HCEC 1CT (cell line): Measurements from ENCODE around the gene KCTD16.

Source experiments
- DNase-seq: peaks from one replicate; pipeline ENCODE4 v3.0.0-alpha.2; 2017

The KCTD16 gene

DNA sequence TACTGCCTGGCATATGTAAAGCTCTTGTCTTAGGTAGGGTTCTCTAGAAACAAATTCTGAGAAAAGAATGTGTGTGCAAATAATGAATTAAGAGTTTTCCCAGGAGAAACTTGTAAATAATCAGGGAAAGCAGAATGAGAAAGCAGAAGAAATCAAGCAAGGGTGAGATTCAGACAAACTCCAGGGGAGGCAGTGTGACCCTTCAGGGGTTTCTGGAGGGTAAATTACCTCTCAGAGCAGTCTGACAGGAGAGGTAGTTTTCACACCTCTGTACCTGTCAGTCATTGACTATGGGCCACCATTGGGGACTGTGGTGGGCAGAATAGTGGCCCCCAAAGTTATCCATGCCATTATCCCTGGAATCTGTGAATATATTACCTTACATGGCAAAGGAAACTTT is 124.6 kb downstream of the KCTD16 start:
- no peak for DNase-seq

DNA sequence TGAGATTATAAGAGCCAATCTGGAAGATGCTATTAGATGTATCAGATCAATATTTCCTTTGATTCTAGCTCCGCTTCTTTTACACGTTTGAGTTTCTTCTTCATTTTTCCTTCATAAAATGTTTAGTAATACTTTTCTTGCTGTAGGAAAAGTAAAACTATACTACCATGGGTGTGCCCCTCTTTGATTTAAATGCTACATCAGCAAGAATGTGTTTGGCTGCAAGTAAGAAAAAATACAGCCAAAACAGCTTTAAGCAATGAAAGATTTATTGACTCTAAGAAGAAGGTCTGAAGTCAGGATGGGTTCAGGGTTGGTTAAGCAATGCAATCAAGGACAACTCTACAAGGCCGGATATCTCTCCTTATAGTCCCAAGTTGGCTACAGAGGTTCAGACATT is 126.4 kb downstream of the KCTD16 start:
- no peak for DNase-seq

DNA sequence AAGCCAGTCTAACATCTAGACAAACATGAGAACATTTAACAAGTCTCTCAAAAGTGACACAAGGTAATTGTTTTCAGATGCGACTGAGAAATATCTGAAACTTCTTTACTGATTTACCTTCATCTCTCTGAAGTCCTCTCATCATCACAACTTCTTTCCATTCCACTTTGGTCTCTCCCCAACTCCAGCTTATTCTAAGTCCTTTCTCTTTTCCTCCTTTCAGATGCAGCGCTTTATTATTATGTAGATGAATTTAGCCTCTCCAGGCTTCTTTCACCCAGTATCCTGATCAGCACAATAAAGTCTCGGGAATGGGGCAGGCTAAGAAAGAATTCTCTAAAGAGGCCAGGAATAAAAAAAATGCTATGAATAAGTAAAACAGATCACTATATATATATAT is 128.0 kb downstream of the KCTD16 start:
- DNase-seq = no peak

DNA sequence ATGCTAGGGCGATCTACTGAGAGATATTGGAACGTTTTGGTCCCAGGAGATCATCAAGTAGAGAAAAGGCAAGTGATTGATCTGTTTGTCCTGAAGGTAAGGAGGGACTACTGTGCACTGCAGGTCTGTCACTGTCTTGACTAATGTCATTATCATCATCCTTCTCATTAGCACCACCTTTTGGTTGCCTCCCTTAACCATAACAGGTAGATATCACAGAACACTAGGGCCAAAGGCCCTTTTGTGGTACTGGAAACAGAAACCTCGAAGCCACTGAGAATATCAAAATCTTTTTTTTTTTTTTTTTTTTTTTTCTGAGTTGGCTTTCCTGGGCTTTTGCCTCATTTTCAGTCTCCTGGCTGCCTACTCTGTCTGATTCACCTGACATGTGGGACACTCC is 134.0 kb downstream of the KCTD16 start:
- DNase-seq = no peak

DNA sequence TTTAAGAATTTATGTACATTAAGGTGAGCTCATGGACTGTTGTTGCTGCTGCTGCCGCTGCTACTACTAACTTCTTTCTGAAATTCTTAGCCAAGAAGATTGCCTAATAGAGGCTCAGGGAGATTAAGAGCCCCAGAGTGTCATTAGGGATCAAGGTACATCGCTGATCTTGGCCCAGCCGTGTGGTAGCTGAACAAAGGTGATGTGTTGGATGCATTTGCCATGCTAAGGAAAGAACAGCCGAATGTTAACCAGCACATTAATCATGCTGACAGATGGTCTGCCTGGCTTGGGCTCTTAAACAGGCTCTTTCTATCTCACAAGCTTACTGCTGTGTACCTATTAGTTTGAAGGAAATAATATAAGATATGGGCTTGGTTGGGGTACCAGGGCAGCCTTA is 137.1 kb downstream of the KCTD16 start:
- no peak for DNase-seq

DNA sequence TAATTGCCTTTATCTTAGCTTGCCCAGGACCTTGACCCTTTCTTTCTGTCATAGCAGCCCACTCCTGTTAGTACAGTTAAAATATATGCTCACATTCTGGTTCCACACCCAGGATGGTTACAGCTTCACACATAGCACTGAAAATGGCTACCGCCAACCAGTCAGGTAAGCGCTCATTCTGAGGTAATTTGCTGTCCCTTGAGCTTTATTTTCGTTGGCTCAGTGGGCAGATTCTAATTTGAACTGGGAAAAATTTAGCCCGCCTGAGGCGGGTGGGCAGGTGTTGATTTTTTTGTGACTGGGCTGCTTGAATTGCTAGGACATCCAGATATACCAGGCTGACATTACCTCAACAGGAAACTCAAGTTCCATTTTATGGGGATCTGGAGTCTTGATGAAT is 137.5 kb downstream of the KCTD16 start:
- DNase-seq = no peak

DNA sequence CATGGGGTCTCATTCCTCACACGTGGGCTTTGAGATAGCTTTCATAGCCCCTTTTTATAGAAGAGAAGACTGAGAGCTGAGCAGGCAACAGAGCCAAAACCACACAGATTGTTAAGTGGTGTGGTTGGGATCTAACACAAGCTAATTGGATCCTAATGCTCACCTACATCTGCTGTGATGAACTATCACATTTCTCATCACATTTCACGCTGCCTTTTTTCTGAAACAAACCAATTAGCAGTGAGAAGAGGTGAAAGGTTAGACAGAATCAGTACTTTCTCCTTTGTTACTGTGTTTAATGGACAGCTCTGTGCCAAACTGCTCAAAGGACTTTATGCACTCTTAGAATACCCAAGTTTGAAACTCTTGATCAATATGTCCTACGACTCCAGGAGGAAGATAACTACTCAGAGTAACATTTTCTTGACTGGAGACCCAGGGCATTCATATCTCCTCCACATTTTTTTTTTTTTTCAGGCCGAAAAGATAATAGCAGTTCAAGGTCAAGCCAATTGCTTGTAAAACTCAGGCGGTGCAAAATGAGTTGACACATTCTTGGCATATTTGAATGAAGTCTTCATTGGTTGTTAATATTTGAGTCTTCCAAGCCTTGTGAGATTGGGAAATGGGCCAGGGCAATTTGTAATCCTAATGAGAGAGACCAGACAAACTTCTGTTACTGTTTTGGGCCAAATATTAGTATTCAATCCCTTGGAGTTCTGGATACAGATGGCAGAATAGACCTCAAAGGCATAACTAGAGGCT is 138.4 kb downstream of the KCTD16 start:
- DNase-seq = no peak

DNA sequence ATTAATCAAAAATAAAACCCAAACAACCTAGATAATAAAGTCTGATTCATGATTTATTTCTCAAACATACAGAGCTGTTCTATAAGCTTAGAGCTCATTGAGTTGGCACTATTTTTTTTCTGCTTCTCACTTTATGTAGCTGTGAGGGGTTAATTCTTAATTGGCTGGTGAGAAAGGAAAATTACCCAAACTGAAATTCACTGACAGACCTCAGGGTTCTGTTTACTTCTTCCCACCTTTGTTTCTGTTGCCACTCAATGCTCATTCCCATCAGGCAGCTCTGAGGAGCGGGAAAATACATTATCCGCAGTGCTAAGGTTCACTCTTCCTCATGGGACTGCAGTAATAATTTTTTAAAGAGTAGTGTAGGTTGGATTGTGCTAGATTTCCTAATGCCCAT is 139.9 kb downstream of the KCTD16 start:
- no peak for DNase-seq

DNA sequence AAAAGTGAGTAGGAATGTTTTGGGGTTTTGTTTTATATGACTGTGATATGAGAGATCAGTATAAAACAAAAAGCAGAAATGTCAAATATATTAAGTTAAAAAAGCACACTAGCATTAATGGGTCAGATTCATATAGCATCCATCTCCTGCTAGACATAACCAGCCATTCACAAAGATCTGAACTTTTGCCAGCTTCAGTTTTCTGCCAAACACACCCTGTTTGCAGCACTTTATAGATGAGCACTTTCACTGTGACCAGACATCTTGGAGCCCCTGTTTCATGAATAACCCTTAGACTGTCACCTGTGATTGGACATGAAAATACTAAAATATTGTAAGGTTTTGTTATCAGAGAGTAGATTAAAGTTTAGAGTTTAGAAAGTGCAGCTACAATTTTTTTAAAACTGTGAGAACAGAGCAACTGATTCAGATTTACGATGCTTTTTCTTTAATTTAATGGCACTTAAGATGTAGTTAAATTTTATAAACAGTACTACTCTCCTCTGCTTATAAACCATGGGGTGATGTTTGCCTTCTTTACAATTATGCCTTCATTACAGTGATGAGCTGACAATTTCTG is 142.6 kb downstream of the KCTD16 start:
- DNase-seq = no peak

DNA sequence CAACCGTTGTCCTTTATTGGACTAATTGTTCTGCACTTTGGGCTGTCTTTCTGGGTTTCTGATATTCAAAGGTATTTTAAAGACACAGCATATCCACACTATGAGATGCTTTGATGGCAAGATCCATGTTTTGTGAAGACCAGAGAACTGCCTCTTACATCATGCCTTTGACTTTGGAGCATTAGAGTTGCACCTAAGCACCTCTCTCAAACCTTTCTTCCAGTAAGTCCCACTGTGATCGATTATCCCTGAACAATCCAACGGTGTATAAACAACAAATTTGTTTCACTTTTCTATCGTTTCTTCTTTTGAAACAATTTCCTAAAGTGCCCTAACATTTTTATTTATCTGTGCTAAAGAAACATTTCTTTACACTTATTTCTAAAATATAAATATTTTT is 144.4 kb downstream of the KCTD16 start:
- no peak for DNase-seq

DNA sequence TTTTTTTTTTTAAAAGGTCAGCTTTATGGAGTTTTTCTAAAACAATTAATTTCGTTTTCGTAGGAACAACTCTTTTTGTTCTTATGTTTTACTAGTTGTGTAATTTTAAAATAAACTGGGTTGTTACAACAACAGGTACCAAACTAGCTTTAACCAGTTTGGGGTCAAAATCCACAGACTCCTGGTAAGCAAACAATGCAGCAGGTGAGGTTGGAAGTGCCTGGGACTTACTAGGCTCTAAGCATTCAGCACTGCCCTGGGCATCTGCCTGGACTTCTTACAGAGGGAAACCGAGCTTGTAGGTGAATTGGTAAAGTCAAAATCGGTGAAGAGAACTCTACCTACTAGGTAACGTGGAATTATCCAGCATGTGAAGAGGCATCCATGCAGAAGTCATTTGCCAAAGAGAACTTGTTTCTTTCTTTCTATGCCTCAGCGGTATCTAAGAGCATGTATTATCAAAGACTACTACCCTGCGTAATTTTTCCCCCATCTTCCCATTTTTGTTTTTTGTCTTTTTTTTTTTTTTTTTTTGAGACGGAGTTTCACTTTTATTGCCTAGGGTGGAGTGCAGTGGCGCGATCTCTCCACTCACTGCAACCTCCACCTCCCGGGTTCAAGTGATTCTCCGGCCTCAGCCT is 145.4 kb downstream of the KCTD16 start:
- DNase-seq = no peak

DNA sequence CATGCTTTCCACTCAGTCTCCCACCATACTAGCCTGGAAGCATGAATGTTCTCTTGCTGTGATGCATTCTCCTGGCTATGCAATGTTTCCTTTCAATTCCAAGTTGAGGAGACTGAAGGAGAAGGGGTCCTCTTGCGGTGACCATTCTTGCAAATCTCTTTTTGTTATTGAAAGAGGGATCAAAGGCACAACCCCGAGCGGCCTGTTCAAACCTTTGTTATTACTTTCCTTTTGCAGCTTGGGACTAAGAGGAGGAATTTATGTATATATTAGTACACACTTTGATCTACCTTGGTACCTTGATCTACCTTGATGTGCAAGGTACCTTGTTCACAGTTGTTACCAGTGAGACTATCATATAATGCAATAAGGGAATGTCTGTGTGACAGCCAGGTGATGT is 147.3 kb downstream of the KCTD16 start:
- no peak for DNase-seq

DNA sequence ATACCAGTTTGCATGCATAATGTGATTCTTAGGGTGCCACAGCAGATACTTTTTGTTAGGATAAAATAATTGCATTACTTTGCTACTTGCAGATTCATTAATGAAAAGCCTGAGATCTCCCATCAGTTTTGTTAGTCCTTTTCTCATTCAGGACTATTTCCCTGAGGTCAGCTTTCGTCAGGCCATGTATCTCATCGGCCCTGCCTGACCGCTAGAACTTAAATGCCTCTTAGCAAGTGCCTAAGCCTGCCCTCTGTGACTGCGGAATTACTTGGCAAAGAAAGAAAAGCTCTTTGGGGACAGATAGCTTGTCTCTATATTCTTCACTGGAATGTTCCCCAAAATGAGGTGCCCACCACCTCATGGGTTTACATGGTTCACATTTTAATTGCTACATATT is 147.8 kb downstream of the KCTD16 start:
- no peak for DNase-seq

DNA sequence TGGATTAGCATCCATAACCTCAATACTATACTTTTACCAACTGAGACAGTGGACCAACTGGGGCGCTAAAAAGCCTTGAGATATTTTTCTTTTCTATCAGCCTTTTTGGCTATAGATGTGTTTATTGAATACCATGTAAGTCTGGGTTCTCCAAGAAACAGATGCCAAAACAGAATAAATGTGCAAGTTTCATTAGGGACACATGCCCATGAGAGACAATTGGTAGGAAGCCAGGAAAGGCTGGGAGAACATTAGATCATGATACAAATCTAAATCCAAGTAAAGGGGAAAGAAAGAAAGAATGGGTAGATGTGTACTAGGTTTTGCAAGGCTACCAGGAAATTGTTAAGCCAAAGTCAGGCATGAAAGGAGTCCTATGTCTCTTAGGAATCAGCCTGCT is 152.5 kb downstream of the KCTD16 start:
- no peak for DNase-seq

DNA sequence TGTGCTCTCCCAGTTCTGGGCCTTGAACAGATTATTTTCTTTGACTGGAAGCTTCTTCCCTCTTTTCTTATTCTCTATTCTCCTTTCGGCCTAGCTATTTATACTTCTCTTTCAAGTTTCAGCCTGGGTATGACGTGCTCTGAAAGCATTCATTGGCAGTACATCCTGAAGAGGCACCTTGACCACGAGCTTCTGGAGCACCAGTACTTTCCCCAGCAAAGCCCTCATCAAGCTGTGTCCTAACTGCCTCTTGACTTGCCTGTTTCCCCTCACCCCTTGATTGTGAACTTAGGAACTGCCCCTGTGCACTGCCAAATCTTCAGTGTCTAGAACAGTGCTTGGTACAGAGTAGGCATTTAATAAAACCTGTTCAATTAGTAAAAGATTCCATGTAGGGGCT is 154.9 kb downstream of the KCTD16 start:
- no peak for DNase-seq

DNA sequence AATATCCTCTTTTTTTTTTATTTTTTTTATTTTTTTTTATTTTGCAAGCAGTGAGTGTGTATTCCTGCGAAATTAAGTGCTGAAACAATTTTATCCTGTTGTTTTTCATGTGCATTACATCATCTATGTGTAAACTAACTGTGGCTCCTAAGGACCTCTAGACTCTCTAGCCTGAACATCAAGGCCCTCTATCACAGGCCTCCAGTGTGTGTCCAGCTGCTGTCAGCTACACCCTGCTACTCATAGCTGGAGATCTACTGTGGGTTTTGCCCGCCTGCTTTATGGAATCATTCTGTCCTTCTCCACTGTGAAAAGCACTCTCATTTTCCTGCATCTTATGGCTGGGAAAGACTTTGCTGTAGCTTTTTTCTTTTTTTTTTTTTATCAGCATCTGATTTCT is 157.8 kb downstream of the KCTD16 start:
- no peak for DNase-seq

DNA sequence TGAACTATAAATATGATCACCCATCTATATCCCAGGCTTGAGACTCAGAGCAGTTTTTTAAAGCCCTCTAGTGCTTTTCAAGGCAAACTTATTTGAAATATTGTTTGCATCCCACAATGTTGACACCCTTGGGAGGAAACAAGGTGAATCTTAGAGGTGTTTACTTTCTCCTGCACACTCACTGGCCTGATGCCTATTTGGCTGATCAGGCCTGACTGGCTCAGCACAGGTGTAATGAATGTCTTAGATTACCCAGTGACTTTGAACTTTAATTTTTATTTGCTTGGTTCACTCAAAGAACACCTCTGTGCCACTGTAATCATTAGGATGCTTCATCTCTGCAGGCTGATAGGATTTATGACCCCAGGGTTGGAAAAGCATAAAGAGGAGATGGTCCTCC is 158.3 kb downstream of the KCTD16 start:
- DNase-seq = no peak

DNA sequence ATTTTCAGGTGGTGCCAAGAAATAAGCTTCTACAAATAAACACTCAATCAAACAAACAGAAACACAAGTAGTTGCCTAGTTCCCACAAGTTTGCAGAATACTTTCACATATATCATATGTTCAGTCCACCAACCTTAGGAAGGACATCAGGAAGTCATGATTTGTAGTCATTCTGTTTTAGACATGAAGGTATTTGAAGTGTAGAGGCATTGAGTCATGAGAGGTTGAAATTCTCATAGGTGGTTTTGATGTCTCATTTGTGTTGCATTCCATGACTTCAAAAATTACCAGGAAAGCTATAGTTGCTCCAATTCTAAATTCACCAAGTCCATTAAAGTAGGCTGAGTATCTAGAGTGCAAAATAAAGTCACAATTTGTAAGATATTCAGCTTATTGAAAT is 159.0 kb downstream of the KCTD16 start:
- no peak for DNase-seq

DNA sequence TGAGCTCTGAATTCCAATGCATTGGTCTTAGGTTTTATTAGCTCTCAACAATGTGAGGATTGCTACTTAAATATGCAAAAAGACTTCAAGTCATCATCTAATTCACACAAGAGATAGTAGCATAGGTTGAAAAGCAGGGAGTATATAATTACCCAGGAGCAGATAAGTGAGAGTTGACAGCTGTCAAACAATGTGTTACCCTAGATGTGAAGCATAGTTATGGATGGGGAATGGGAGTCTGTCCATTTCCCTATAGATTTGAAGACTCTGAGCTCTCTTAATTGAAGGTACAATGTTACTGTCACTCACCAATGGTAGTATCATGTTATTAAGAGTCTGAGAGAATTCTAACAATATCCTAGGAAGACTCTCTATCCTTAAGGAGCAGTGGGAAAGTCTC is 160.7 kb downstream of the KCTD16 start:
- no peak for DNase-seq

DNA sequence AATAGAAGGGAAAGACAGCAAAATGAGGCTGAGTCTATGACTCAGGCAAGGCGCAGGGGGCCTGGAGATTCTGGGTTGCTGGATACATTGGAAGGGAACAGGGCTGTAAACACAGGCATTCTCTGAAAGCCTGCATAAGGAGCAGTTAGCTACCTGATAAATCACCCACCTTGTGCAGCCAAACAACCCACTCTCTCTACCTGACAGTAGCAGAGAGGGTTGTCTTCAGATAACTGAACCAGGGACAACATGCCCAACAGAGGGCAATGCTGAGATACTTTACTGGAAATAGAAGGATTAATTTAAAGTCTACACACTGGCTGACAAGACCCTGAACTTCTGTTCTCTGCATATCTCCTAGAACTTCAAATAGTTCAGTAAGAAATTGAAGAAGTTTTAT is 161.6 kb downstream of the KCTD16 start:
- DNase-seq = peak; percentile 23

DNA sequence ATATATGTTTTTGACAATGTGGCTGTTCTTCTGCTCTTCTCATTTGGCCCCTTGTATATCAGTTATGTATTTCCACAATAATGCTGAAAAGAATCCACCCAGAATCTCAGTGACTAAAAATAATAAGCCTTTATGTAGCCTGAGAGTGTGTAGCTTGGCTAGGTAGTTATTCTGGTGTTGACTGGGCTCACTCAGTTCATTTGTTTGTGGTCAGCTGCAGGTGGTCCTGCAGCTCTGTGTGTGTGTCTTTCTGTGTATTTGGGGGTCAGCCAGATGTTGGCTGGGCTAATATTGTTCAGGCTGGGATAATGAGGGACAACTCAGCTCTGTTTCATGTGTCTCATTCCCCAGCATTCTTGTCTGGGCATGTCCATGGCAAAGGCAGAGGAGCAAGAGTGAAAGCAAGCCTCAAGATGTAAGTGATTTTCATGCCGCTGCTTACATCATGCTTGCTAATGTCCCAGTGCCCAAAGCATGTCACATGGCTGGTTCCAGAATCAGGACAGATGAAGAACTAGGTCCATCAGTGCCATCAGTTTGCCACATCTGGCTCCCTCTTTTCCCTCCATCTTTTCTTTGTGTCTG is 162.8 kb downstream of the KCTD16 start:
- DNase-seq = no peak

DNA sequence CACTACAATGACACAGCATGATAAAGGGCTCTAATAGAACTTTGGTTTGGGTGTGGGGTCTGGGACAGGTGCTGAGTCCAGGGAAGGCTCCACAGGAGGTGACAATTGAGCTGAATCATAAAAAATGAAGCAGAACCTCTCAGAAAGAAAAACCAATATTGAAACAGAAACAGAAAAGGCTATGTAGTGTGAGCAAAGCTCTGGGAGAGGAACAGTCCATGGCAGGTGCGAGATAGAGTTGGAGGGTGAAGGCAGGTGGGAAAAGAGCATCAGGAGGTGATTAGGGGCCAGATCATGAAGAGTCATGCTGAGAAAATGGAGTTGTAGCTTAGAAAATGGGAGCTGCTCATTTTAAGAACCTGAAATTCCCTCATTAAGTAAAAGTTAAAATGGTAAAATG is 164.9 kb downstream of the KCTD16 start:
- DNase-seq = no peak

DNA sequence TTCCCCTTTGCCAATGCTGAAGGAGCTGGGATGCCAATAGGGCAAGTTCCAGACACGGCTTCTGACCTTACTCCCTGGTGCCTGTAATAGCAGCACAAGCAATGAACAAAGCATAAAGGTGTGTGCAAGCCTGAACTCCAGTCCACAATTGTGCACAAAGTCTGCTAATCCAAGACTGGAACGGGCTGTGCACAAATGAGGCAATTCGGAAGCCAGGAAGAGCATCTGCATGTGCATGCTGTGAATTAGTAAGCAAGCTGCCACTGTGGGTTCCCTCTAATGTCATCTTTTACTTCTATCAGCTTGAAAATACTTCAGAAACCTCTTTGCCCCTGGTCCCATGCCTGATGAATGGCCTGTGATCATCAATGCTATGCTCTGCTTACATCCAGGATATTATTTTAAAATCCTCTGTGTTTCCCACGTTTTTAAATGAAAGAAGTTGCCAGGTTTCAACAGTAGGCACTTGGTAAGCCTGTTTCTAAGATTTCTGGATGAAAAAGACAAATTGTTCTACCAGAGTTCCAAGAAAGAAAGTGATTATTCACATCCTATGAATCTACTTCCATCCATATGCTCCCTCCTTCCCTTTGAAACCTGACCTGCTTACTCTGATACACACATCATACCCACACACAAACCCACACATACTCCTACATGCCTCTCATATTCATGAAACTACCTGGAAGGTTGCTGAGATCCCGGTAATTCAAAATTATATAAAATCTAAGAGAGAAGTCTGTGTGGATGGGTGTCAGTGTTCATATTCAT is 165.7 kb downstream of the KCTD16 start:
- DNase-seq = no peak
